HL-60 (cell line): Measurements from ENCODE around the gene PDCD6IP.

Source experiments
- DNase-seq, 2 experiments: peaks; one replicate each; pipeline ENCODE4 v3.0.0-alpha.2; 2010 to 2020; ENCODE audit warnings: low read depth in 1 of 2, low spot score in 1 of 2
- H3K27ac ChIP-seq: fragments of 250-450 bp; sonication (Bioruptor Pico); replicated peaks from 2 replicates; pipeline ENCODE4 v1.5.1; 2020; ENCODE audit warnings: mild to moderate bottlenecking, moderate library complexity
- H3K27me3 ChIP-seq: fragments of 250-450 bp; sonication (Bioruptor Pico); 2 replicates; pipeline ENCODE4 v1.5.1; 2021; ENCODE audit warnings: mild to moderate bottlenecking, moderate library complexity; ENCODE audit not compliant: insufficient read depth, poor library complexity, severe bottlenecking
- H3K4me3 ChIP-seq: replicated peaks from 2 replicates; pipeline ENCODE4 v1.5.1; 2011; ENCODE audit warnings: mild to moderate bottlenecking, control low read depth, low read length; ENCODE audit not compliant: insufficient read depth
- GABPA ChIP-seq: IDR thresholded peaks from 2 replicates; pipeline ENCODE4 v1.6.1; 2012; ENCODE audit warnings: low read depth
- POLR2AphosphoS5 ChIP-seq: IDR thresholded peaks from 2 replicates; pipeline ENCODE4 v1.6.1; 2012; ENCODE audit warnings: low read depth
- SPI1 ChIP-seq: IDR thresholded peaks from 2 replicates; pipeline ENCODE4 v1.6.1; 2012; ENCODE audit warnings: low read depth, mild to moderate bottlenecking, borderline replicate concordance
- TF ChIP-seq, protein P1 (sequence below): IDR thresholded peaks from 2 replicates; pipeline ENCODE4 v1.6.1; 2012; ENCODE audit warnings: low read depth; ENCODE audit not compliant: insufficient replicate concordance
- TF ChIP-seq, protein P2 (sequence below): IDR thresholded peaks from one replicate; pipeline ENCODE4 v1.5.1; 2011; ENCODE audit warnings: low read length, control low read depth, inconsistent platforms; ENCODE audit not compliant: insufficient read depth

PDCD6IP gene

DNA sequence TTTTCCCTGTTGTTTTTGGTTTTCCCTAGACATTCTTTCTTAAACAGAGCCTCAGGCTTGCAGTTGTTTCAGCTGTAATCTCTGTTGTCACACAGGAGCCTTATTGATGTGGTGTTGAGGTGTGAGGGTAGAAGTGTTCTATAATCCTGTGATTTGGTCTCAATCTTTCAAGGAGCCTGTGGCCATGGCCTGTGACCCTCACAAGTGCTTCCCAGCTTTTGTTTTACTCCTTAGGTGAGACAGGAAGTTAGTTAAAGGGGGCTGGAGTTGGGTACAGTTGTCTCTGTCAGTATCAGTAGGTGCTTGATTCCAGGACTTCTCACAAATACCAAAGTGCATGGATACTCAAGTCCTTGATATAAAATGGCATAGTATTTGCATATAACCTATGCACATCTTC lies 77.2 kb downstream of the PDCD6IP start:
- H3K27ac ChIP-seq: no peak overlapping the region
- no peak overlapping the region for H3K4me3 ChIP-seq
- TF ChIP-seq POLR2AphosphoS5 (no peak), GABPA (no peak), SPI1 (no peak)
- TF ChIP-seq, protein P1, sequence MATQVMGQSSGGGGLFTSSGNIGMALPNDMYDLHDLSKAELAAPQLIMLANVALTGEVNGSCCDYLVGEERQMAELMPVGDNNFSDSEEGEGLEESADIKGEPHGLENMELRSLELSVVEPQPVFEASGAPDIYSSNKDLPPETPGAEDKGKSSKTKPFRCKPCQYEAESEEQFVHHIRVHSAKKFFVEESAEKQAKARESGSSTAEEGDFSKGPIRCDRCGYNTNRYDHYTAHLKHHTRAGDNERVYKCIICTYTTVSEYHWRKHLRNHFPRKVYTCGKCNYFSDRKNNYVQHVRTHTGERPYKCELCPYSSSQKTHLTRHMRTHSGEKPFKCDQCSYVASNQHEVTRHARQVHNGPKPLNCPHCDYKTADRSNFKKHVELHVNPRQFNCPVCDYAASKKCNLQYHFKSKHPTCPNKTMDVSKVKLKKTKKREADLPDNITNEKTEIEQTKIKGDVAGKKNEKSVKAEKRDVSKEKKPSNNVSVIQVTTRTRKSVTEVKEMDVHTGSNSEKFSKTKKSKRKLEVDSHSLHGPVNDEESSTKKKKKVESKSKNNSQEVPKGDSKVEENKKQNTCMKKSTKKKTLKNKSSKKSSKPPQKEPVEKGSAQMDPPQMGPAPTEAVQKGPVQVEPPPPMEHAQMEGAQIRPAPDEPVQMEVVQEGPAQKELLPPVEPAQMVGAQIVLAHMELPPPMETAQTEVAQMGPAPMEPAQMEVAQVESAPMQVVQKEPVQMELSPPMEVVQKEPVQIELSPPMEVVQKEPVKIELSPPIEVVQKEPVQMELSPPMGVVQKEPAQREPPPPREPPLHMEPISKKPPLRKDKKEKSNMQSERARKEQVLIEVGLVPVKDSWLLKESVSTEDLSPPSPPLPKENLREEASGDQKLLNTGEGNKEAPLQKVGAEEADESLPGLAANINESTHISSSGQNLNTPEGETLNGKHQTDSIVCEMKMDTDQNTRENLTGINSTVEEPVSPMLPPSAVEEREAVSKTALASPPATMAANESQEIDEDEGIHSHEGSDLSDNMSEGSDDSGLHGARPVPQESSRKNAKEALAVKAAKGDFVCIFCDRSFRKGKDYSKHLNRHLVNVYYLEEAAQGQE: no peak
- TF ChIP-seq, protein P2, sequence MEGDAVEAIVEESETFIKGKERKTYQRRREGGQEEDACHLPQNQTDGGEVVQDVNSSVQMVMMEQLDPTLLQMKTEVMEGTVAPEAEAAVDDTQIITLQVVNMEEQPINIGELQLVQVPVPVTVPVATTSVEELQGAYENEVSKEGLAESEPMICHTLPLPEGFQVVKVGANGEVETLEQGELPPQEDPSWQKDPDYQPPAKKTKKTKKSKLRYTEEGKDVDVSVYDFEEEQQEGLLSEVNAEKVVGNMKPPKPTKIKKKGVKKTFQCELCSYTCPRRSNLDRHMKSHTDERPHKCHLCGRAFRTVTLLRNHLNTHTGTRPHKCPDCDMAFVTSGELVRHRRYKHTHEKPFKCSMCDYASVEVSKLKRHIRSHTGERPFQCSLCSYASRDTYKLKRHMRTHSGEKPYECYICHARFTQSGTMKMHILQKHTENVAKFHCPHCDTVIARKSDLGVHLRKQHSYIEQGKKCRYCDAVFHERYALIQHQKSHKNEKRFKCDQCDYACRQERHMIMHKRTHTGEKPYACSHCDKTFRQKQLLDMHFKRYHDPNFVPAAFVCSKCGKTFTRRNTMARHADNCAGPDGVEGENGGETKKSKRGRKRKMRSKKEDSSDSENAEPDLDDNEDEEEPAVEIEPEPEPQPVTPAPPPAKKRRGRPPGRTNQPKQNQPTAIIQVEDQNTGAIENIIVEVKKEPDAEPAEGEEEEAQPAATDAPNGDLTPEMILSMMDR: no peak
- DNase-seq: no peak
- H3K27me3 ChIP-seq: no peaks in the 10 kb centered on the region

DNA sequence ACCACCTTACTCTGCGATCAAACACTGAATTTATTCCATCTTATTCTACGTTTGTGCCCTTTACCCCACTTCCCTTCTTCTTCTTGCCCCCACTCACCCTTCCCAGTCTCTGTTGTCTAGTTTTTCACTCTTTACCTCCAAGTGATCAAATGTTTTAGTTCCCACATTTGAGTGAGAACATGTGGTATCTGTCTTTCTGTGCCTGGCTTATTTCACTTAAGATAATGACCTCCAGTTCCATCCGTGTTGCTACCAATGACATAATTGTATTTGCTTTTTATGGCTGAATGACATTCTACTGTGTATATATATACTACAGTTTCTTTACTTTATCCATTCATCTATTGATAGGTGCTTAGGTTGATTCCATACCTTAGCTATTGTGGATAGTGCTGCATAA lies 78.8 kb downstream of the PDCD6IP start:
- Histone ChIP-seq H3K4me3 (no peak overlapping the region), H3K27me3 (no peaks in the 10 kb centered on the region), H3K27ac (no peak overlapping the region)
- TF ChIP-seq SPI1: no peak
- TF ChIP-seq, protein P1: no peak
- TF ChIP-seq, protein P2: no peak
- TF ChIP-seq GABPA: no peak
- TF ChIP-seq POLR2AphosphoS5: no peak
- no peak for DNase-seq

DNA sequence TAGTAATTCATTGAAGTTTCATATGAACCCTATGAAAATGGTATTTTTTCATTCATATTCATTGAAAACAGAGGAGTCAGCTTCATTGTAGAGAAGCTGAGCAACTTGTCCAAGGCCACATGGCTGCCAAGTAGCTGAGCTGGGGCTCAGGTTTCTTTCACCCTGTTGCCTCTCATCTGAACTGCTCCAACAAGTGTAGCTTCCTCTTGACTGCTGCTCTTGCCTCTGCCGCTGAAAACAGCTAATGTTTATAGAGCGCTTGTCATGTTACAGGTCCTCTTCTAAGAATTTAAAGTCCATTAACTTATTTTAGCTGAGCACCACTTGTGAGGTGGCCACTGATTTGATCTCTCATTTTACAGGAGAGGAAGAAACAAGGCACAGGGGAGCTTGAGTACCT lies 81.1 kb downstream of the PDCD6IP start:
- Histone ChIP-seq H3K4me3 (no peak overlapping the region), H3K27me3 (no peaks in the 10 kb centered on the region), H3K27ac (no peak overlapping the region)
- TF ChIP-seq, protein P1: no peak
- TF ChIP-seq GABPA (no peak), SPI1 (no peak), POLR2AphosphoS5 (no peak)
- TF ChIP-seq, protein P2: no peak
- no peak for DNase-seq
